Transverse colon (tissue), 4 donors: ENCODE results near the gene OAT. TPM values are rescaled to one million over a fixed set of nuclear protein-coding genes. Genes with fewer than 3 reads are reported as not detected.

Source experiments
- DNase-seq: peaks from one replicate; pipeline ENCODE4 v3.0.0-alpha.2; 2019
- H3K27ac ChIP-seq, 4 donors: fragments of 200-600 bp; sonication (generic); 2 replicates each; pipeline ENCODE4 v1.5.1; 2016 to 2018; ENCODE audit warnings: inconsistent platforms in 4 of 4
- H3K27me3 ChIP-seq: fragments of 200-600 bp; sonication (generic); 2 replicates; pipeline ENCODE4 v1.5.1; 2017; ENCODE audit warnings: inconsistent platforms
- H3K36me3 ChIP-seq, 4 donors: fragments of 200-600 bp; sonication (generic); 2 replicates each; pipeline ENCODE4 v1.5.1; 2017 to 2019; ENCODE audit warnings: inconsistent platforms in 4 of 4
- H3K4me1 ChIP-seq, 4 donors: fragments of 200-600 bp; sonication (generic); 2 replicates each; pipeline ENCODE4 v1.5.1; 2017 to 2020; ENCODE audit warnings: inconsistent platforms in 4 of 4
- H3K4me3 ChIP-seq, 4 donors: fragments of 200-600 bp; sonication (generic); 1 replicate in 1 of 4; 2 replicates in 3 of 4; pipeline versions ENCODE4 v1.5.1 to v1.6.1; 2017 to 2019; ENCODE audit warnings: inconsistent platforms in 4 of 4
- H3K9me3 ChIP-seq, 2 donors: fragments of 200-600 bp; sonication (generic); 2 replicates each; pipeline ENCODE4 v1.5.1; 2017 to 2019; ENCODE audit warnings: inconsistent platforms in 2 of 2
- CTCF ChIP-seq, 5 experiments: fragments of 200-600 bp in 3 of 5; fragments of 450-650 bp in 2 of 5; sonication (generic) in 3 of 5; IDR thresholded peaks; 1 replicate in 2 of 5; 2 replicates in 3 of 5; pipeline ENCODE4 v1.5.1; 2016 to 2017; ENCODE audit warnings: antibody characterized with exemption in 5 of 5, inconsistent platforms in 3 of 5, mild to moderate bottlenecking in 2 of 5, moderate library complexity in 1 of 5
- EP300 ChIP-seq: sonication (generic); formaldehyde crosslinking; IDR thresholded peaks from one replicate; pipeline ENCODE4 v1.6.1; 2017; ENCODE audit warnings: antibody characterized with exemption, low read depth
- POLR2A ChIP-seq: fragments of 450-650 bp; IDR thresholded peaks from one replicate; pipeline ENCODE4 v1.6.1; 2016; ENCODE audit warnings: antibody characterized with exemption, mild to moderate bottlenecking, moderate library complexity
- POLR2AphosphoS5 ChIP-seq, 3 donors: sonication (generic); formaldehyde crosslinking; IDR thresholded peaks; one replicate each; pipeline ENCODE4 v1.6.1; 2016; ENCODE audit warnings: antibody characterized with exemption in 3 of 3
- WGBS, 2 donors: methylation state at CpG; one replicate each; pipeline ENCODE4 v1.1.5; 2018; ENCODE audit warnings: low coverage in 1 of 2; 5-methylcytosine and 5-hydroxymethylcytosine counted together
- in situ Hi-C, 4 donors: fragments of 200-750 bp; cut with MboI; loops; one replicate each; pipeline versions ENCODE4 v1.15.0 to v1.15.1; 2017; ENCODE audit warnings: low sequenced_read_pairs in 3 of 4, low pct_ligation_motif_present in 1 of 4, low pct_unique_long_range_greater_than_20kb in 1 of 4
- intact Hi-C: fragments of 100-400 bp; cut with DNase I; formaldehyde crosslinking; loops from one replicate; pipeline ENCODE4 v1.15.1; 2023; ENCODE audit warnings: low total_unique reads
- total RNA-seq, 4 donors: library from RNA; depleted of rRNA; stranded (reverse); fragments of >200 nt; gene quantifications; one replicate each; pipeline ENCODE4 v1.1.0, GENCODE V29; 2016

The OAT gene
- total RNA-seq, 4 donors from 2014 or later = 22.1 to 89.3 (median 60.9) TPM

GRCh38 chr10:124349231-124349995 is 69.3 kb downstream of the OAT start:
- Histone ChIP-seq H3K9me3 (no peaks in the 10 kb centered on the region), H3K36me3 (no peaks in the 10 kb centered on the region), H3K27ac (no peak overlapping the region), H3K27me3 (no peaks in the 10 kb centered on the region), H3K4me1 (peaks cover 0 to 1% (median 0%) of the 10 kb centered on the region in 4 donors), H3K4me3 (no peak overlapping the region)
- in situ Hi-C loops = no loop called here
- DNase-seq = no peak
- intact Hi-C loops = no loop called here
- 72 to 83% methylated on average over 1 to 8 of the region's 16 CpGs for WGBS, 2 donors
- TF ChIP-seq POLR2AphosphoS5 (IDR thresholded peaks at IDR 0.05) (no peak), CTCF (IDR thresholded peaks at IDR 0.05) (no peak), POLR2A (no peak), EP300 (no peak)

- H3K27me3 ChIP-seq = no peaks in the 10 kb centered on the region
- intact Hi-C loops (no loop called here), in situ Hi-C loops (no loop called here)
- no peak for DNase-seq
- no peak overlapping the region for H3K4me3 ChIP-seq
- H3K9me3 ChIP-seq = no peaks in the 10 kb centered on the region
- H3K27ac ChIP-seq = no peak overlapping the region
- TF ChIP-seq CTCF (IDR thresholded peaks at IDR 0.05) = no peak
- TF ChIP-seq EP300 = no peak
- 76% methylated on average over 8 of the region's 8 CpGs; no CpG with 5 or more reads in 1 of the 2 donors for WGBS, 2 donors
- no peaks in the 10 kb centered on the region for H3K36me3 ChIP-seq
- H3K4me1 ChIP-seq = no peaks in the 10 kb centered on the region
Measured at GRCh38 chr10:124348801-124349200, 69.9 kb downstream of the OAT start.

GRCh38 chr10:124347956-124348355 is 70.8 kb downstream of the OAT start:
- Histone ChIP-seq H3K27me3 (no peaks in the 10 kb centered on the region), H3K9me3 (no peaks in the 10 kb centered on the region), H3K4me1 (no peaks in the 10 kb centered on the region), H3K4me3 (no peak overlapping the region), H3K27ac (no peak overlapping the region), H3K36me3 (no peaks in the 10 kb centered on the region)
- TF ChIP-seq CTCF (IDR thresholded peaks at IDR 0.05) (no peak), EP300 (no peak), POLR2A (no peak)
- 84% methylated on average over 13 of the region's 13 CpGs; no CpG with 5 or more reads in 1 of the 2 donors for WGBS, 2 donors
- in situ Hi-C loops (no loop called here), intact Hi-C loops (no loop called here)
- no peak for DNase-seq

Other genes with a start within 250 kb of the OAT start
- gene NKX1-2, start 31.1 kb upstream of the OAT start, total RNA-seq = not detected
- 100 to 1,000 TPM in 1 of 4 donors, 10 to 100 TPM in 3; 20.3 to 116 (median 22.4) TPM for gene LHPP, start 42.9 kb upstream of the OAT start, total RNA-seq